SK-N-SH (cell line): ENCODE results near the gene ACIN1. TPM values are rescaled to one million over a fixed set of nuclear protein-coding genes. Genes with fewer than 3 reads are reported as not detected.
A peak's percentile ranks its signal among the peaks of the same experiment; 100 is the strongest.

Experiments used
- CTCF ChIA-PET: fragments of 300-600, 350-600 bp; formaldehyde crosslinking; extraction: SDS; loops from one replicate; lab custom pipeline; 2021; lab: Yijun Ruan, JAX
- POLR2A ChIA-PET: fragments of 350-600 bp; sonication (Branson Sonifier 250); formaldehyde crosslinking; extraction: SDS; loops from one replicate; lab custom pipeline; 2020; ENCODE audit warnings: antibody characterized with exemption, inconsistent platforms; lab: Yijun Ruan, JAX
- DNase-seq: peaks from one replicate; pipeline ENCODE4 v3.0.0; 2012
- H2AFZ ChIP-seq: fragments of 200-600 bp; sonication (generic); 2 replicates; pipeline ENCODE4 v1.8.1; 2016; ENCODE audit warnings: antibody characterized with exemption, mild to moderate bottlenecking, low read depth
- H3F3A ChIP-seq: fragments of 200-600 bp; sonication (generic); replicated peaks from 2 replicates; pipeline ENCODE3; 2016; ENCODE audit warnings: antibody characterized with exemption, mild to moderate bottlenecking; ENCODE audit not compliant: insufficient read depth
- H3K27ac ChIP-seq, 2 experiments: fragments of 200-500 bp in 1 of 2; fragments of 200-600 bp in 1 of 2; sonication (Bioruptor generic) in 1 of 2; sonication (generic), shearing (Covaris generic) in 1 of 2; 2 replicates each; pipeline versions ENCODE4 v1.5.1 to v1.6.1; 2014 to 2016; ENCODE audit warnings: low read depth in 2 of 2, inconsistent platforms in 1 of 2, low read length in 1 of 2, mild to moderate bottlenecking in 1 of 2, mixed read lengths in 1 of 2
- H3K27me3 ChIP-seq: fragments of 200-600 bp; sonication (generic), shearing (Covaris generic); 2 replicates; pipeline ENCODE4 v1.6.1; 2016; ENCODE audit warnings: mixed run types; ENCODE audit not compliant: insufficient read depth
- H3K36me3 ChIP-seq, 2 experiments: fragments of 200-500 bp in 1 of 2; fragments of 200-600 bp in 1 of 2; sonication (Bioruptor generic) in 1 of 2; sonication (generic) in 1 of 2; replicated peaks in 1 of 2; 2 replicates each; pipeline versions ENCODE3 to v1.5.1; 2014 to 2016; ENCODE audit warnings: low read length in 1 of 2, mild to moderate bottlenecking in 1 of 2; ENCODE audit not compliant: insufficient read depth in 2 of 2, control insufficient read depth in 1 of 2
- H3K4me1 ChIP-seq, 2 experiments: fragments of 200-500 bp in 1 of 2; fragments of 200-600 bp in 1 of 2; sonication (Bioruptor generic) in 1 of 2; sonication (generic), shearing (Covaris generic) in 1 of 2; 2 replicates each; pipeline versions ENCODE4 v1.5.1 to v1.6.1; 2014 to 2016; ENCODE audit warnings: low read depth in 1 of 2, low read length in 1 of 2, mixed run types in 1 of 2; ENCODE audit not compliant: insufficient read depth in 2 of 2, control insufficient read depth in 1 of 2
- H3K4me2 ChIP-seq: fragments of 200-600 bp; sonication (generic), shearing (Covaris generic); 2 replicates; pipeline ENCODE4 v1.6.1; 2017; ENCODE audit warnings: mixed run types
- H3K4me3 ChIP-seq, 2 experiments: fragments of 200-500 bp in 1 of 2; fragments of 200-600 bp in 1 of 2; sonication (Bioruptor generic) in 1 of 2; sonication (generic), shearing (Covaris generic) in 1 of 2; 2 replicates each; pipeline versions ENCODE4 v1.5.1 to v1.8.1; 2014 to 2016; ENCODE audit warnings: low read depth in 2 of 2, inconsistent platforms in 1 of 2, low read length in 1 of 2, mild to moderate bottlenecking in 1 of 2, mixed read lengths in 1 of 2, moderate library complexity in 1 of 2
- H3K79me2 ChIP-seq: fragments of 200-600 bp; sonication (generic); 2 replicates; pipeline ENCODE4 v1.8.1; 2017; ENCODE audit warnings: mild to moderate bottlenecking; ENCODE audit not compliant: insufficient read depth
- H3K9ac ChIP-seq: fragments of 200-600 bp; sonication (generic); 2 replicates; pipeline ENCODE4 v1.6.1; 2017; ENCODE audit warnings: mixed run types
- H3K9me2 ChIP-seq: fragments of 200-600 bp; sonication (generic); 2 replicates; pipeline ENCODE4 v1.6.1; 2017; ENCODE audit warnings: mixed run types
- H3K9me3 ChIP-seq: fragments of 200-600 bp; sonication (generic); 2 replicates; pipeline ENCODE4 v1.6.1; 2017; ENCODE audit warnings: mixed run types, mild to moderate bottlenecking, moderate library complexity
- H4K20me1 ChIP-seq: fragments of 200-600 bp; sonication (generic); 2 replicates; pipeline ENCODE4 v1.6.1; 2017; ENCODE audit warnings: mild to moderate bottlenecking, mixed run types; ENCODE audit not compliant: insufficient read depth
- CHD2 ChIP-seq: fragments of 150-350 bp; IDR thresholded peaks from 2 replicates; pipeline ENCODE4 v1.6.1; 2018; ENCODE audit warnings: low read length; ENCODE audit not compliant: partially characterized antibody
- CTCF ChIP-seq: fragments of 200-600 bp; sonication (generic); IDR thresholded peaks from 2 replicates; pipeline ENCODE4 v1.6.1; 2017; ENCODE audit warnings: antibody characterized with exemption, mild to moderate bottlenecking, moderate library complexity
- ELF1 ChIP-seq: IDR thresholded peaks from 2 replicates; pipeline ENCODE4 v1.4.0; 2012
- FOXJ3 ChIP-seq: sonication (generic); formaldehyde crosslinking; IDR thresholded peaks from 2 replicates; pipeline ENCODE4 v1.5.1; 2020; ENCODE audit warnings: mild to moderate bottlenecking, missing genetic modification reagents
- MAX ChIP-seq: IDR thresholded peaks from 2 replicates; pipeline ENCODE4 v1.4.0; 2012; ENCODE audit warnings: low read depth
- MEF2A ChIP-seq: IDR thresholded peaks from 2 replicates; pipeline ENCODE4 v1.4.0; 2012; ENCODE audit warnings: low read depth, borderline replicate concordance
- NRF1 ChIP-seq: IDR thresholded peaks from 2 replicates; pipeline ENCODE4 v1.6.1; 2012; ENCODE audit warnings: low read depth, mild to moderate bottlenecking, low read length
- PBX3 ChIP-seq: IDR thresholded peaks from 2 replicates; pipeline ENCODE4; 2012
- POLR2AphosphoS5 ChIP-seq: IDR thresholded peaks from 2 replicates; pipeline ENCODE4 v1.6.1; 2012; ENCODE audit warnings: low read depth, low read length
- RFX5 ChIP-seq: IDR thresholded peaks from 2 replicates; pipeline ENCODE4 v1.6.1; 2012; ENCODE audit warnings: mild to moderate bottlenecking, improper control_type of control experiment, low read length
- SIN3A ChIP-seq: IDR thresholded peaks from 2 replicates; pipeline ENCODE4 v1.6.1; 2012; ENCODE audit warnings: low read depth, mild to moderate bottlenecking, low read length, moderate library complexity, borderline replicate concordance
- YY1 ChIP-seq: IDR thresholded peaks from 2 replicates; pipeline ENCODE4 v1.4.0; 2012; ENCODE audit warnings: low read depth, mild to moderate bottlenecking
- WGBS: methylation state at CpG from one replicate; pipeline ENCODE4 v1.1.6; 2017; ENCODE audit warnings: low lambda C conversion rate; 5-methylcytosine and 5-hydroxymethylcytosine counted together
- polyA plus RNA-seq, 3 experiments: library from polyadenylated mRNA; depleted of rRNA; stranded (reverse); fragments of >200 nt; gene quantifications; 2 replicates each; pipeline ENCODE4 v1.2.3, GENCODE V29; 2012

Gene ACIN1
- polyA plus RNA-seq, 1 of the 3 experiments (the other 2 are of a cell fraction) = 159 TPM

GRCh38 chr14:23067847-23068788 is 26.8 kb downstream of the ACIN1 start:
- peak overlapping the region in 1 of 2 experiments; percentile 50; a peak in 1 of 4 replicates for H3K4me3 ChIP-seq
- H3K36me3 ChIP-seq = peaks cover 56 to 63% of the 10 kb centered on the region in 2 experiments
- H3K27ac ChIP-seq = peak overlapping the region in 1 of 2 experiments; percentile 1; a peak in 1 of 4 replicates
- no peak for DNase-seq
- no peak overlapping the region for H2AFZ ChIP-seq
- CTCF ChIA-PET = interaction anchor here (0.8 to 33.1 kb wide), 48 partner anchors 9 to 227 kb away, joined by 3 to 1566 read pairs (median 6); partner anchors contain the start of genes ACIN1, AJUBA, C14orf119 and CDH24
- POLR2A ChIA-PET = interaction anchor here (0.8 to 1.8 kb wide), 4 partner anchors 10 to 82 kb away, joined by 3 to 11 read pairs (median 5); partner anchors contain the start of genes ACIN1 and C14orf119
- peaks cover 20 to 35% of the 10 kb centered on the region in 2 experiments for H3K4me1 ChIP-seq
- no peaks in the 10 kb centered on the region for H3K27me3 ChIP-seq
- peaks cover 34% of the 10 kb centered on the region for H3F3A ChIP-seq
- H4K20me1 ChIP-seq = peaks cover 39% of the 10 kb centered on the region
- peak overlapping the region; percentile 32; the same call in 1 of the 2 replicates for H3K4me2 ChIP-seq
- TF ChIP-seq NRF1 = no peak
- no peak for TF ChIP-seq YY1
- no peak for TF ChIP-seq CHD2
- TF ChIP-seq FOXJ3 (CRISPR knock-in tag) = no peak
- TF ChIP-seq, all 33 proteins: peak for 0
- H3K9me3 ChIP-seq = no peaks in the 10 kb centered on the region
- 73% methylated on average over 13 of the region's 14 CpGs for WGBS
- H3K9me2 ChIP-seq = no peaks in the 10 kb centered on the region
- no peak overlapping the region for H3K9ac ChIP-seq
- H3K79me2 ChIP-seq = peaks cover 66% of the 10 kb centered on the region

GRCh38 chr14:23066855-23067744 is 27.8 kb downstream of the ACIN1 start:
- H3K4me2 ChIP-seq = no peak overlapping the region
- H3K9me3 ChIP-seq = no peaks in the 10 kb centered on the region
- H3K79me2 ChIP-seq = peaks cover 66% of the 10 kb centered on the region
- ChIA-PET POLR2A (no interaction called here), CTCF (interaction anchor here (1.0 to 33.1 kb wide), 9 partner anchors 8 to 132 kb away, joined by 4 to 1566 read pairs (median 18); partner anchors contain the start of genes ACIN1, AJUBA, C14orf119 and CDH24)
- no peak for DNase-seq
- peaks cover 58 to 63% of the 10 kb centered on the region in 2 experiments for H3K36me3 ChIP-seq
- no peak overlapping the region for H3K9ac ChIP-seq
- H4K20me1 ChIP-seq = peaks cover 39% of the 10 kb centered on the region
- H3K27me3 ChIP-seq = no peaks in the 10 kb centered on the region
- H3K9me2 ChIP-seq = no peaks in the 10 kb centered on the region
- peaks cover 22 to 34% of the 10 kb centered on the region in 2 experiments for H3K4me1 ChIP-seq
- no peak overlapping the region for H2AFZ ChIP-seq
- peaks cover 35% of the 10 kb centered on the region for H3F3A ChIP-seq
- WGBS = 94% methylated on average over 18 of the region's 23 CpGs
- H3K4me3 ChIP-seq = no peak overlapping the region
- TF ChIP-seq MEF2A (no peak), POLR2AphosphoS5 (no peak), RFX5 (no peak), SIN3A (no peak), ELF1 (no peak), PBX3 (no peak), MAX (no peak), CTCF (no peak)
- H3K27ac ChIP-seq = no peak overlapping the region
